Neural progenitor cell (in vitro differentiated cells): Measurements from ENCODE around the gene IPCEF1. TPM values are rescaled to one million over a fixed set of nuclear protein-coding genes. Genes with fewer than 3 reads are reported as not detected.
"Not testable (repeated sequence)": the region's sequence is repeated elsewhere in the genome, so short reads cannot be mapped to it uniquely, and the experiment has no call there.

ENCODE experiments used
- DNase-seq: peaks from one replicate; pipeline ENCODE4 v3.0.0-alpha.2; 2016; ENCODE audit warnings: low spot score
- H2AFZ ChIP-seq: fragments of 200-600 bp; sonication (generic); replicated peaks from 2 replicates; pipeline ENCODE4 v1.6.1; 2016; ENCODE audit warnings: antibody characterized with exemption
- H3F3A ChIP-seq: fragments of 200-600 bp; sonication (generic); 2 replicates; pipeline ENCODE4 v1.6.1; 2016; ENCODE audit warnings: antibody characterized with exemption, low read depth
- H3K27ac ChIP-seq: fragments of 200-600 bp; sonication (generic); 2 replicates; pipeline ENCODE4 v1.5.1; 2016; ENCODE audit warnings: mild to moderate bottlenecking
- H3K27me3 ChIP-seq: fragments of 200-600 bp; sonication (generic); 2 replicates; pipeline ENCODE4 v1.6.1; 2016; ENCODE audit warnings: mild to moderate bottlenecking, moderate library complexity
- H3K36me3 ChIP-seq: fragments of 200-600 bp; sonication (generic); 2 replicates; pipeline ENCODE4 v1.5.1; 2016
- H3K4me1 ChIP-seq: fragments of 200-600 bp; sonication (generic); 2 replicates; pipeline ENCODE4 v1.6.1; 2016; ENCODE audit warnings: mixed run types
- H3K4me2 ChIP-seq: fragments of 200-600 bp; sonication (generic); 2 replicates; pipeline ENCODE4 v1.6.1; 2016
- H3K4me3 ChIP-seq: fragments of 200-600 bp; sonication (generic); 2 replicates; pipeline ENCODE4 v1.5.1; 2016
- H3K79me2 ChIP-seq: fragments of 200-600 bp; sonication (generic); 2 replicates; pipeline ENCODE4 v1.6.1; 2016; ENCODE audit warnings: low read depth
- H3K9ac ChIP-seq: fragments of 200-600 bp; sonication (generic); 2 replicates; pipeline ENCODE4 v1.6.1; 2016
- H3K9me3 ChIP-seq: fragments of 200-600 bp; sonication (generic); 2 replicates; pipeline ENCODE4 v1.5.1; 2016; ENCODE audit warnings: low read depth
- H4K20me1 ChIP-seq: fragments of 200-600 bp; sonication (generic); 2 replicates; pipeline ENCODE4 v1.6.1; 2016; ENCODE audit warnings: low read depth
- H3K27ac Mint-ChIP-seq: 3 replicates; pipeline ENCODE4 v1.8.0; 2021; ENCODE audit warnings: mixed read lengths
- H3K27me3 Mint-ChIP-seq: 2 replicates; pipeline ENCODE4 v1.8.0; 2022; ENCODE audit warnings: low read depth, mild to moderate bottlenecking, inconsistent platforms, moderate library complexity, mixed read lengths; ENCODE audit not compliant: insufficient read depth
- H3K36me3 Mint-ChIP-seq: 3 replicates; pipeline ENCODE4 v1.8.0; 2021; ENCODE audit warnings: mixed read lengths
- H3K4me1 Mint-ChIP-seq: 3 replicates; pipeline ENCODE4 v1.8.0; 2021; ENCODE audit warnings: mixed read lengths
- H3K4me3 Mint-ChIP-seq: 3 replicates; pipeline ENCODE4 v1.8.0; 2021; ENCODE audit warnings: mild to moderate bottlenecking, moderate library complexity, mixed read lengths
- H3K9me3 Mint-ChIP-seq: 3 replicates; pipeline ENCODE4 v1.8.0; 2020; ENCODE audit warnings: mixed read lengths
- EZH2 ChIP-seq: fragments of 200-600 bp; sonication (generic); IDR thresholded peaks from 2 replicates; pipeline ENCODE4 v1.6.1; 2017; ENCODE audit warnings: antibody characterized with exemption, mild to moderate bottlenecking, moderate library complexity
- EZH2phosphoT487 ChIP-seq: fragments of 200-600 bp; sonication (generic); IDR thresholded peaks from 2 replicates; pipeline ENCODE4 v1.6.1; 2017; ENCODE audit warnings: antibody characterized with exemption
- total RNA-seq: library from RNA; depleted of rRNA; stranded (reverse); fragments of >200 nt; gene quantifications from 2 replicates; pipeline ENCODE4 v1.2.3, GENCODE V29; 2015; ENCODE audit warnings: low replicate concordance
- TF ChIP-seq, protein P1 (sequence below): fragments of 200-600 bp; sonication (generic); IDR thresholded peaks from 2 replicates; pipeline ENCODE4 v1.5.1; 2017; ENCODE audit warnings: antibody characterized with exemption, mild to moderate bottlenecking

Gene IPCEF1
- total RNA-seq, 1 donor from 2014 or later: 0.13 TPM

DNA sequence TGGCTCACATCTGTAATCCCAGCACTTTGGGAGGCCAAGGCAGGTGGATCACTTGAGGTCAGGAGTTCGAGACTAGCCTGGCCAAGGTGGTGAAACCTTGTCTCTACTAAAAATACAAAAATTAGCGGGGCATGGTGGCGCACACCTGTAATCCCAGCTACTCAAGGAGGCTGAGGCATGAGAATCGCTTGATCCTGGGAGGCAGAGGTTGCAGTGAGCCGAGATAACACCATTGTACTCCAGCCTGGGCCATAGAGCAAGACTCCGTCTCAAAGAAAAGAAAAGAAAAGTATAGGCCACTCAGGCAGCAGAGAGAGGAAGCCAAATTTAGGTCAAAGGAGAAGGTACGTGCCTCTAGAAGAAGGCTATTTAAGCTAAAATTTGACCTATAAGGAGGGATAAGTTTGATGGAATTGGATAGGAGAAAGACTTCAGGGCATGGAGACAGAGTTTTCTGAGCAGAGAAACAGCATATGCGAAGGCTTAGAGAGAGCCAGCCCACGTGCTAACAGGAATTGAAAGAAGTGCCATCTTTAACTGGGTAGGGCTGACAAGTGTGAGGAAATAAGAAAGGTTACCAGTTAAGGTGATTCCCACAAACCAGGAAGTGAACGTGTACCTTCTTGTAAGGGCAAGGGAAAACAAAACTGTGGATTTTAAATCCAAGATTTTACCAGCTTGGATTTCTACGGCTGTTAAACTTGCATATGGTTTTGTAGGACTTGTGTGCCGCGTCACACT, 113.8 kb downstream of the IPCEF1 start:
- no peak overlapping the region for H3K4me3 ChIP-seq
- no peak overlapping the region for H2AFZ ChIP-seq
- H3K4me1 Mint-ChIP-seq: peaks cover 13% of the 10 kb centered on the region
- no peak overlapping the region for H3K9ac ChIP-seq
- TF ChIP-seq, protein P1, sequence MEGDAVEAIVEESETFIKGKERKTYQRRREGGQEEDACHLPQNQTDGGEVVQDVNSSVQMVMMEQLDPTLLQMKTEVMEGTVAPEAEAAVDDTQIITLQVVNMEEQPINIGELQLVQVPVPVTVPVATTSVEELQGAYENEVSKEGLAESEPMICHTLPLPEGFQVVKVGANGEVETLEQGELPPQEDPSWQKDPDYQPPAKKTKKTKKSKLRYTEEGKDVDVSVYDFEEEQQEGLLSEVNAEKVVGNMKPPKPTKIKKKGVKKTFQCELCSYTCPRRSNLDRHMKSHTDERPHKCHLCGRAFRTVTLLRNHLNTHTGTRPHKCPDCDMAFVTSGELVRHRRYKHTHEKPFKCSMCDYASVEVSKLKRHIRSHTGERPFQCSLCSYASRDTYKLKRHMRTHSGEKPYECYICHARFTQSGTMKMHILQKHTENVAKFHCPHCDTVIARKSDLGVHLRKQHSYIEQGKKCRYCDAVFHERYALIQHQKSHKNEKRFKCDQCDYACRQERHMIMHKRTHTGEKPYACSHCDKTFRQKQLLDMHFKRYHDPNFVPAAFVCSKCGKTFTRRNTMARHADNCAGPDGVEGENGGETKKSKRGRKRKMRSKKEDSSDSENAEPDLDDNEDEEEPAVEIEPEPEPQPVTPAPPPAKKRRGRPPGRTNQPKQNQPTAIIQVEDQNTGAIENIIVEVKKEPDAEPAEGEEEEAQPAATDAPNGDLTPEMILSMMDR: no peak
- TF ChIP-seq EZH2phosphoT487 (no peak), EZH2 (no peak)
- no peak overlapping the region for H3K4me3 Mint-ChIP-seq
- no peak overlapping the region for H3K27ac ChIP-seq
- H3K36me3 Mint-ChIP-seq: no peaks in the 10 kb centered on the region
- H3K9me3 ChIP-seq: no peaks in the 10 kb centered on the region
- H4K20me1 ChIP-seq: no peaks in the 10 kb centered on the region
- no peak overlapping the region for H3K27ac Mint-ChIP-seq
- peaks cover 2% of the 10 kb centered on the region for H3K27me3 Mint-ChIP-seq
- no peak for DNase-seq
- H3K27me3 ChIP-seq: no peaks in the 10 kb centered on the region
- peaks cover 12% of the 10 kb centered on the region for H3F3A ChIP-seq
- no peaks in the 10 kb centered on the region for H3K9me3 Mint-ChIP-seq
- no peaks in the 10 kb centered on the region for H3K36me3 ChIP-seq
- peaks cover 33% of the 10 kb centered on the region for H3K4me1 ChIP-seq
- no peaks in the 10 kb centered on the region for H3K79me2 ChIP-seq
- H3K4me2 ChIP-seq: no peak overlapping the region

GRCh38 chr6:154241581-154241980, 115.0 kb downstream of the IPCEF1 start:
- H3K4me1 Mint-ChIP-seq: peaks cover 4% of the 10 kb centered on the region
- DNase-seq: no peak
- peaks cover 12% of the 10 kb centered on the region for H3F3A ChIP-seq
- no peaks in the 10 kb centered on the region for H3K36me3 ChIP-seq
- peaks cover 2% of the 10 kb centered on the region for H3K27me3 Mint-ChIP-seq
- H3K27ac Mint-ChIP-seq: no peak overlapping the region
- H3K9ac ChIP-seq: no peak overlapping the region
- no peaks in the 10 kb centered on the region for H3K79me2 ChIP-seq
- H3K9me3 ChIP-seq: no peaks in the 10 kb centered on the region
- no peak for TF ChIP-seq EZH2phosphoT487
- no peak for TF ChIP-seq EZH2
- TF ChIP-seq, protein P1: no peak
- no peaks in the 10 kb centered on the region for H3K9me3 Mint-ChIP-seq
- no peaks in the 10 kb centered on the region for H3K27me3 ChIP-seq
- no peak overlapping the region for H3K4me3 ChIP-seq
- no peak overlapping the region for H3K4me3 Mint-ChIP-seq
- no peaks in the 10 kb centered on the region for H4K20me1 ChIP-seq
- H2AFZ ChIP-seq: no peak overlapping the region
- no peak overlapping the region for H3K27ac ChIP-seq
- H3K36me3 Mint-ChIP-seq: no peaks in the 10 kb centered on the region
- H3K4me2 ChIP-seq: no peak overlapping the region
- peaks cover 20% of the 10 kb centered on the region for H3K4me1 ChIP-seq

- not testable (repeated sequence) for H3K4me3 Mint-ChIP-seq, H3K27ac ChIP-seq, H3K27ac Mint-ChIP-seq, H3K9ac ChIP-seq, H3K4me1 Mint-ChIP-seq, H3K79me2 ChIP-seq, H4K20me1 ChIP-seq, H3K4me2 ChIP-seq, H3K36me3 ChIP-seq, H3K27me3 ChIP-seq, DNase-seq, H3K27me3 Mint-ChIP-seq, H3K9me3 Mint-ChIP-seq, H3K9me3 ChIP-seq, H2AFZ ChIP-seq, H3K4me3 ChIP-seq, H3K36me3 Mint-ChIP-seq, H3F3A ChIP-seq
- peaks cover 17% of the 10 kb centered on the region for H3K4me1 ChIP-seq
These were observed 115.5 kb downstream of the IPCEF1 start for GRCh38 chr6:154241061-154241460.

- Mint-ChIP-seq H3K27me3 (no peaks in the 10 kb centered on the region), H3K27ac (no peak overlapping the region), H3K36me3 (no peaks in the 10 kb centered on the region), H3K4me3 (no peak overlapping the region), H3K4me1 (peaks cover 2% of the 10 kb centered on the region), H3K9me3 (no peaks in the 10 kb centered on the region)
- no peaks in the 10 kb centered on the region for H3K79me2 ChIP-seq
- H3K27ac ChIP-seq: no peak overlapping the region
- H3K9ac ChIP-seq: no peak overlapping the region
- H3K9me3 ChIP-seq: no peaks in the 10 kb centered on the region
- no peaks in the 10 kb centered on the region for H3K36me3 ChIP-seq
- no peak overlapping the region for H2AFZ ChIP-seq
- H3F3A ChIP-seq: peaks cover under 1% of the 10 kb centered on the region
- TF ChIP-seq, protein P1: no peak
- TF ChIP-seq EZH2: no peak
- no peak for TF ChIP-seq EZH2phosphoT487
- DNase-seq: no peak
- H3K4me3 ChIP-seq: no peak overlapping the region
- H3K4me1 ChIP-seq: peaks cover 2% of the 10 kb centered on the region
- no peaks in the 10 kb centered on the region for H3K27me3 ChIP-seq
- no peaks in the 10 kb centered on the region for H4K20me1 ChIP-seq
- no peak overlapping the region for H3K4me2 ChIP-seq
These were observed 117.2 kb downstream of the IPCEF1 start for GRCh38 chr6:154239392-154239791.
